H54 (cell line): ENCODE measurements around the gene LIN9.

Experiments
- DNase-seq: peaks from one replicate; pipeline ENCODE4 v3.0.0; 2011; ENCODE audit warnings: low spot score, mixed read lengths; ENCODE audit not compliant: insufficient read length
- FAIRE-seq: peaks from 3 replicates; lab custom pipeline; 2011; peaks lifted over from hg19 to GRCh38; lab: Jason Lieb, UNC
- POLR2A ChIP-seq: IDR thresholded peaks from 2 replicates; pipeline ENCODE4 v1.6.1; 2011; ENCODE audit warnings: low read depth, mild to moderate bottlenecking, low read length

The LIN9 gene

DNA sequence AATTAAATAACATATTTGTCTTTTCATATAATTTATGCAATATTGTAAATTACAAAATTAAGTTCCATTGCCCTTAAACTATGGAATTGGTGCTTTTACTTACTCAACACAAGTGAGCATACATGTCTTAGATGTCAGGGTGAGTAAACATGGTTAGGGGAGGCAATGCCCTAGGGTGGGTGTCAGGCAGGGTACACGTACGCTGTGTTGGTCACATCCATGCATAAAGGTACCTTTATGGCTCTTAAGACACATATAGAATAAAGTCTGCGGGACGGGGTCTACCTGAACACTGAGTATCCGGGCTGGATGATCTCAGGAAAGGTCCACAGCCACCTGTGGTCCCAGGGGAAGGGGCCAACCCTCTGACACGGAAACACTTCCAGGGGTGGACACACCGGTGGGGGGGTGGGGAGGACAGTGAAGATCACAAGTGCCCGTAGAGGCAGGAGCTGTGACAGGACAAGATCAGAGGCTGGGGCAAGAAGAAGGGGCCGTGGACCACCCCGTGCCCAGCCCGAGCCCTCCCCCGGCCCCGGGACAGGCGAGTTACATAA is 720 bp downstream of the LIN9 start:
- DNase-seq (no peak), FAIRE-seq (no peak)
- no peak for TF ChIP-seq POLR2A

GRCh38 chr1:226306425-226306824 is 2.5 kb downstream of the LIN9 start:
- DNase-seq: no peak
- no peak for FAIRE-seq
- TF ChIP-seq POLR2A: no peak

GRCh38 chr1:226305184-226305583 is 3.8 kb downstream of the LIN9 start:
- DNase-seq (no peak), FAIRE-seq (no peak)
- no peak for TF ChIP-seq POLR2A

GRCh38 chr1:226304291-226304955 is 4.5 kb downstream of the LIN9 start:
- FAIRE-seq: no peak
- DNase-seq: no peak
- no peak for TF ChIP-seq POLR2A

- no peak for FAIRE-seq
- TF ChIP-seq POLR2A: no peak
- DNase-seq: no peak
These were observed 6.2 kb downstream of the LIN9 start for GRCh38 chr1:226302731-226303130.

- no peak for TF ChIP-seq POLR2A
- DNase-seq (no peak), FAIRE-seq (no peak)
These were observed 12.1 kb downstream of the LIN9 start for GRCh38 chr1:226296911-226297310.

GRCh38 chr1:226293553-226293920 is 15.4 kb downstream of the LIN9 start:
- DNase-seq (no peak), FAIRE-seq (no peak)
- TF ChIP-seq POLR2A: no peak

- no peak for TF ChIP-seq POLR2A
- FAIRE-seq (no peak), DNase-seq (no peak)
These were observed 16.0 kb downstream of the LIN9 start for GRCh38 chr1:226292874-226293552.

- no peak for TF ChIP-seq POLR2A
- DNase-seq (no peak), FAIRE-seq (no peak)
These were observed 21.4 kb downstream of the LIN9 start for GRCh38 chr1:226287587-226287986.

- TF ChIP-seq POLR2A: no peak
- DNase-seq (no peak), FAIRE-seq (no peak)
These were observed 27.9 kb downstream of the LIN9 start for GRCh38 chr1:226281058-226281457.

DNA sequence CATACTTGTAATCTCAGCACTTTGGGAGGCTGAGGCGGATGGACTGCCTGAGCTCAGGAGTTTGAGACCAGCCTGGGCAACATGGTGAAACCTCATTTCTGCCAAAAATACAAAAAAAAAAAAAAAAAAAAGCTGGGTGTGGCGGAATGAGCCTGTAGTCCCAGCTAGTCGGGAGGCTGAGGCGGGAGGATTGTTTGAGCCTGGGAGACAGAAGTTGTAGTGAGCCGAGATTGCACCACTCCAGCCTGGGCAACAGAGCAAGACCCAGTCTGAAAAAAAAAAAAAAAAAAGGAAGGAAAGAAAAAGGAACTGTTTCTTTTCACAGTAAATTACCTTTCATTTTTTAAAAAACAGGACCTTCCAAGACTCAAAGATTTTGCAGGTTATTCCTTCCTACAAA is 29.5 kb downstream of the LIN9 start:
- no peak for FAIRE-seq
- DNase-seq: no peak
- TF ChIP-seq POLR2A: no peak

- no peak for TF ChIP-seq POLR2A
- FAIRE-seq (no peak), DNase-seq (no peak)
These were observed 31.1 kb downstream of the LIN9 start for GRCh38 chr1:226277897-226278296.

- DNase-seq: no peak
- no peak for FAIRE-seq
- TF ChIP-seq POLR2A: no peak
These were observed 32.0 kb downstream of the LIN9 start for GRCh38 chr1:226276987-226277386.

- no peak for TF ChIP-seq POLR2A
- DNase-seq: no peak
- no peak for FAIRE-seq
These were observed 32.8 kb downstream of the LIN9 start for GRCh38 chr1:226276077-226276682.
